ENCODE measurements around the gene ASCC1.
"Not testable (repeated sequence)": the region's sequence is repeated elsewhere in the genome, so short reads cannot be mapped to it uniquely, and the experiment has no call there.

Gene ASCC1

DNA sequence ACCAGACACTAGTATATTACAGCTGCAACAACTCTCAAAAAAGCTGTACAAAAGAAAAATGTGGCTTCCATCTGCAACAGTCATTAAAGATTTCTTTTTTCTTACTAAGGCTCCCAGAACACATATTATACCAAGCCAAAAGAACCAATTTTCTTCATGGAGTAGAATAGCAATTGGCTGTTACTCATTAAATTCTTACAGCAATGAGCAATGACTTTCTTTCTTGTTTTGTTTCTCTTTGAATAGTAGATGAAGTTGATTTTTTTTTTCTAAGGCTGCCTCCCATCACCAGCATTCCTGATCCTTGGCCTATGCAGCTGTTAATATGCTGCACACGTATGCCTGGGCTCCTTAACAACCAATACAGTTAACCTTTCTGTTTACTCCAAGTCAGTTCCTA, 91.1 kb downstream of the ASCC1 start:
- DNase-seq (ENCODE audit: low spot score) = no peak

DNA sequence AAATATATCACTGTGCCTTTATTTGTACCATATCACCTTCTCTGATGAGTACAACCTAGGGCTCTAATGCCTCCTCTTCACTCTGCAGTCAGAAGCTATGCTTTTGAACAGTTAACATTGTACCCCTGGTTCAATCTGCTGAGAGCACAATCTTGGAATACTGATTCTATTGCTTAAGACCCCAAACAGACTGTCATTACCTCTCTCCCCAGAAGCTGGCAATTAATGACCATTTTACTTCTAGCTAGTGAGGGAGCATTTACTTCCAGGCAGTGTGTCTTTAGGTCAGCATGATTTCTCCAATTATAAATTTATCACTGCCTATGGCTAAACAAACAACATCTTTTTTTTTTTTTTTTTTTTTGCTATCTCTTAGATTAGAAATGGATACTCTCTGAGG, 91.7 kb downstream of the ASCC1 start:
- no peak for DNase-seq (ENCODE audit: low spot score)

GRCh38 chr10:72123616-72124015, 92.5 kb downstream of the ASCC1 start:
- DNase-seq (ENCODE audit: low spot score) = no peak

DNA sequence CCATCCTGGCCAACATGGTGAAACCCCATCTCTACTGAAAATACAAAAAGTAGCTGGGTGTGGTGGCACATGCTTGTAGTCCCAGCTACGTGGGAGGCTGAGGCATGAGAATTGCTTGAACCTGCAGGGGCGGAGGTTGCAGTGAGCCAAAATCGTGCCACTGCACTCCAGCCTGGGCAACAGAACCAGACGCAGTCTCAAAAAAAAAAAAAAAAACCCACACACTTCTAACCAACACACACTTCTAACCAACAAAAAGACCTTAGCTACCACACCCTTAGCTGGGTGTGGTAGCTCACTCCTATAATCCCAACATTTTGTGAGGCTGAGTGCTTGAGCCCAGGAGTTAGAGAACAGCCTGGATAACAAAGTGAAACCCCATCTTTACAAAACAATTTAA, 93.9 kb downstream of the ASCC1 start:
- no peak for DNase-seq (ENCODE audit: low spot score)

DNA sequence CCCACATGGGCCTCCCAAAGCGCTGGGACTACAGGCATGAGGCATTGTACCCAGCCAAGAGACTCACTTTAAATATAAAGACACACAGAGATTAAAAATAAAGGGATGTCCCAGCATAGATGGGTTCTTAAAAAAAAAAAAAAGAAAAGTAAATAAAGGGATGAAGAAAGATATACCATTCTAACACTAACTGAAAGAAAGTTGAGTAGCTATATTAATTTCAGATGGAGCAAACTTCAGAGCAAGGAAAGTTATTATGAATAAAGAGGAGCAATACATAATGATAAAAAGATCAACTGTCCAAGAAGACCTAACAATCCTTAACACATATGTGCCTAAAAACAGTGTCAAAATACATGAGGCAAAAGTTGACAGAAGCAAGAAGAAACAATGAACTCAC, 94.7 kb downstream of the ASCC1 start:
- no peak for DNase-seq (ENCODE audit: low spot score)

- no peak for DNase-seq (ENCODE audit: low spot score)
These were observed 99.7 kb downstream of the ASCC1 start for GRCh38 chr10:72116372-72116771.

DNA sequence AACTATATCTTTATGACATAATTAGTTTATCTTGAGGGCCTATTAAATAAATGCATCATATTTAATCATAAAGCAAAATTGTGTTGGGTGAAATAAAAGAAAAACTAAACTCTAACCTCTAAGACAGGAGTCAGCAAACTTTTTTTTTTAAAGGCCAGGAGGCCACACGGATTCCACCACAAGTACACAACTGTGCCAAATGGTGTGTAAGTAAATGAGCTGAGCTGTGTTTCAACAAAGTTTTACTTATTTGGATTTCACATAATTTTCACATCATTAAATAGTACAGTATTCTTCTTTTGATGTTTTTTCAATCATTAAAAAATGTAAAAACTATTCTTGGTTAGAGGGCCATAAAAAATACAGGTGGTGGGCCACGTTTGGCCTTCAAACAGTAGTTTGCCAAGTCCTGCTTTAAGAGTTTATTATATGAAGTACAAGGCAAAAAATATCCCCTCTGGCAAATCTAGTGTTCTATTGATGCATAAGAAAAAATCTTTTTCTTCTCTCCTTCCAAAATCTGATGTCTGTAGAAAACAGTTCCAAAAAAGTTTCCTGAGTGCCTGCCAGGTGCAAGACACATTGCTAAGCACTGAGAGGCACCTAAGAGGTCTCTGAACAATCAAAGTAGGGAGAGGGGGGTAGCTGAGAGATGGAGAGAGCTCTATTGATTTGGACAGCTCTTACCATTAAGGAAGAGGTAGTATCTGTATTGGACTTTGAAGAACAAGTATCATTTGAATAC, 101.2 kb downstream of the ASCC1 start:
- no peak for DNase-seq (ENCODE audit: low spot score)

- DNase-seq (ENCODE audit: low spot score) = no peak
These were observed 105.2 kb downstream of the ASCC1 start for GRCh38 chr10:72110673-72111401.

DNA sequence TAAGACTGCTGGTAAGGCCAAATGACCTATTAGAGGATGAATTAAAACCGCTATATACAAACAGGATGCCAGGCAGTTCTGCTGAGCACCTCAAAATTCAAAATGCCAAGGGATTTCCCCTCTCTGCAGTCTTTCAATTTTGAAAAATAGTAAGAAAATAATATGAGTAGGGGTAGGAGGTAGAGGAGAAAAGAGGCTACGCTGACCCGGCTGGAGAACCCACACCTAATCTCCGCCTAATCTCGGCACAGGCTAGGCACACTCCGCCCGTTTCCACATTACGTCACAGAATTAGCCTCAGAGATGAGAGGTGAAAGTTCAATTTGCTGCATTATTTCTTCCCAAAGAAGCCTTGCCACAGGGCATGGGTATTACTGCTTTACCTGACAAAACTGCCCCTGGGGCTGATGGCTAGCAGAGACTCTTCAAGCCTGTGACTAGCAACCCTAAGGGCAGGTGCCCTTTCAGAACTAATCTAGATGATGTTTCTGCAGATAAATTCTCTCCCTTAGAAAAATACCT, 106.4 kb downstream of the ASCC1 start:
- no peak for DNase-seq (ENCODE audit: low spot score)

GRCh38 chr10:72108830-72109635, 107.0 kb downstream of the ASCC1 start:
- DNase-seq (ENCODE audit: low spot score) = no peak

DNA sequence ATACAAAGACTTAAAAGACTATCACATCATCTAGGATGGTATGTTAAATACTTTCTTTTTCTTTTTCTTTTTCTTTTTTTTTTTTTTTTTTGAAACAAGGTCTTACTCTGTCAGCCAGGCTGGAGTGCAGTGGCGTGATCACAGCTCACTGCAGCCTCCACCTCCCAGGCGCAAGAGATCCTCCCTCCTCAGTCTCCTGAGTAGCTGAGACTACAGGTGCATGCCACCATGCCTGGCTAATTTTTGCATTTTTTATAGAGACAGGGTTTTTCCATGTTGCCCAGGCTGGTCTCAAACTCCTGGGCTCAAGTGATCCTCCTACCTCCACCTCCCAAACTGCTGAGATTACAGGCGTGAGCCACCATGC, 108.1 kb downstream of the ASCC1 start:
- DNase-seq (ENCODE audit: low spot score) = not testable (repeated sequence)

GRCh38 chr10:72107325-72108003, 108.6 kb downstream of the ASCC1 start:
- no peak for DNase-seq (ENCODE audit: low spot score)

DNA sequence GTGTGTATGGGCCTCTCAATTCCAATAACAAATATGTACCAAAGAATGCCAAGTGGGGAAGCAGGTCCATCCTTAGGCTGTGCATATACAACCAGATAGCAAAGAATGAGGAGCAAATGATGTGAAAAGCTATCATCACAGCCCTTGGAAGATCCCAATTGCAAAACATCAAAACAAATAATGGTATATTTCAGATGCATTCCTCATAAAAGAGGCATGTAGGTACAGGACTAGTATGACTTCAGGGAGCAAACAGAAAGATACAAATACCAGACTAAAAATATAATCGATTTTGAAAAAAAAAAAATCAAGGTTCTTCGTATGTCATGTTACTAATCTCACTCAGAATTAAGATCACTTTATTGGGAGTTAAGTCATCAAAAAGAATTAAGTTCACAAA, 109.2 kb downstream of the ASCC1 start:
- no peak for DNase-seq (ENCODE audit: low spot score)

DNA sequence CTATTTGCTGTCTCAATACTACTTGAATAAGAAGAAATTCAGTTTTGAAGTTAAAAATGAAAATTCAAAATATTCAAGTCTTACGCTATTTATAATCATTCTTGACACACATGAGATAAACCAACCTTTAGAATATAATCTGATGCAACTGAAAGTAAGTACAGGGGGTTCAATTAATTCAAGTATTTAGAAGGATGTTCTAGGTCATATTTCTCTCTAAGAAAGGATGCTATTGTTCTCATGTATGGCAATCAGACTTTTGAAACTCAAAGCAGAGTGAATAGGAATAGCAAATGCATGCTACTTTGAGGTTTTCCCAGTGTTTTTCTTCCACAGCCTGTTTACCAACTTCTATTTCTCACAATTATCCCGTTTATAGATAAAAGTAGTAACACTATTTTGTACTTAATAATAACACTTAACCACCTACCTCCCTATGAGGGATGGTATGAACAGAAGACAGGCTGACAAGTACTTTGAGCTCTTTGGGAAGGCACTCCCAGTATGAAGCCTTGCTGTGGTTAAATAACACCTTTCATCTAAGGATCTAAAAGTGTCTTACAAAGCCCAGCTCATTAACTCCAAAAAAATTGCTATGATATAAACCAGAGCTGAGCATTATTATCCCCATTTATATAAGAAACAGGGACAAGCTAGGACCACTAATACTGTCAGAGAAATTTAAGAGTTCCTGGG, 109.8 kb downstream of the ASCC1 start:
- no peak for DNase-seq (ENCODE audit: low spot score)

DNA sequence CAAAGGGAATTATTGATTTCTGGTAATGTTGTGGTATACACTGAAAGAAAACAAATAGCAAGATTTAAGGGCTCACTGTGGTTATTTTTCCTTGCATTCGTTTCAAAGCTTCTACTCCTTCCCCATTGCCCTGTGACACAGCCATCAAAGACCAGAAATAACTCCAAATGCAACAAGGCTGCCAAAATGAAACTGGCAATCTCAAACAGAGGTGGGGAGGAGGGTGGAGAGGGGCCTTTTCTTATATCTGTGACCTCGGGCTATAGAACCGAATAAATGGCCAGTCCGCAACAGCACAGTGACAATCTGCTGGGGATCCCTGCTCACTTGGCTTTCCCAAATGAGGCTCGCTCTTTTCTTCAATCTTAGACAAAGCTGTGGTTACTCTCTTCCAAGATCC, 110.4 kb downstream of the ASCC1 start:
- DNase-seq (ENCODE audit: low spot score) = no peak

DNA sequence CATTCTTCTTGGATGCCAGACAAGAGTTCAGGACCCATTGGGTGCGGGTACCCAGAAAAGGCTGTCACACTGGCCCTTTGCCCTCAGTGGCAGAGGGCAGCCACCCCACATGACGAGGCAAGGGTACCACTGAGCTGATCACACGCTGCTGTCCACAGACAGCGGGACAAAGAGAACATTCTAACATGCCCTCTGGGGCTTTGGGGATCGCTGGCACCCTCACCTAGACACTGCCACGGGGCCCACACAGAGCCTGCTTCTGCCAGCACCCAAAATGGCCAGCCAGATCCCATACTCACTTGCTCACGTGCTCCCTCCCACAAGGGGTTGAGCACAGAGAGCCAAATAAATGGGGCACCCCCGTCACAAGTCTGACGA, 111.0 kb downstream of the ASCC1 start:
- no peak for DNase-seq (ENCODE audit: low spot score)

- DNase-seq (ENCODE audit: low spot score) = no peak
These were observed 111.5 kb downstream of the ASCC1 start for GRCh38 chr10:72104472-72105097.

- no peak for DNase-seq (ENCODE audit: low spot score)
These were observed 116.5 kb downstream of the ASCC1 start for GRCh38 chr10:72099600-72099921.

DNA sequence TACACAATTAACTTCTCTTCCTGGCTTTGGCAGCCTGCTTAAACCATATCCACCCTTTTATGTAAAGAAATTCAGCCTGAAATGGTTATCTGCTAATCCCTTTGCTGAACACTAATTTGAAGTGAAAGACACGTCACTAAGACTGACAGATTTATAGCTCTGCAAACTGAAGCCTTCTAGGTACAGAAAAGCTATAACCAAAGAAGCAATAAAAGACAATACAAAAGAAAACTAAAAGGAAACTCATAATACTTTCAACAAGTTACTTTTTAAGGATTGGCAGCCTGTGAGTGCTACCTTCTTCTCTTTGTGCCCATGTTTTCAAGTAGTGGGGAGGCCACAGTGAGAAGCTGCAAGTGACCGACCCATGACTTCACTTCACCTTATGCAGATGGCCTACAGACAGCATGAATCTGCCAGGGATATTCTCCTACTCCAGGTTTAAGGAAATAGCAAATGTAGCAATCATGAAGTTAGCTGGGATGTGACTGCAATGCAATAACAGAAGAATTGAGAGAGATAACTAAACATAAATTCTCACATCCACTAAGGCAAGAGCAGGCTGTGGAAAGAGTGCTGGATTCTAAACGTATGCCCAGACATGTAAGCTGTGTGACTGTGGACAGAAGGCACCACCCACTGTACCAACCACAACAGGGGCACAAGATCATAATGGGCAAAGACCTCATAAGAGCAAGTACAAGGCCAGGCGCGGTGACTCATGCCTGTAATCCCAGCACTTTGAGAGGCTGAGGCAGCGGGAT, 117.1 kb downstream of the ASCC1 start:
- no peak for DNase-seq (ENCODE audit: low spot score)

DNA sequence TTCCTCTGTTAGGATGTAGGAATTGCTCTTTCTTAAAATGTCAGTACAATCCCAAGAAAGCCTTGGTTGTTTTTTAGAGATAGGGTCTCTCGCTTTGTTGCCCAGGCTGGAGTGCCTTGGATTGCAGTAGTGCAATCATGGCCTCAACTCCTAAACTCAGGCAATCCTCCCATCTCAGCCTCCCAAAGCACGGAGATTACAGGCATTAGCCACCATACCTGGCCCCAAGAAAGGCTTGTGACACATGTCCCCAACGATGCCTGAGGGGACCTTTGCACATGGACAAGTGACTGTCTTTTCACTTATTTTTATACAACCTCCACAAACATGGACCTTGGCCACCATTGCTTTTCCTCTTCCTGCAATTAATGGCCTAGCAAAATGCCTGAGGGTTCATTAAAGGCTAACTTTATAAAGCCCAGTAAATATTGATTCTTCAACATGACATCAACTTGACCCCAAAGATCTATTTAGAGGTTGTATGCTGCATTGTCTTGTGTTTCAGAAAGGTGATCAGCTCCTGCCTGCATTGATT, 117.7 kb downstream of the ASCC1 start:
- DNase-seq (ENCODE audit: low spot score) = no peak
